ENCODE data around the gene MRPS22. TPM values are rescaled to one million over a fixed set of nuclear protein-coding genes. Genes with fewer than 3 reads are reported as not detected.

Gene MRPS22
- total RNA-seq, 1 donor from 2014 or later: 40.4 TPM

DNA sequence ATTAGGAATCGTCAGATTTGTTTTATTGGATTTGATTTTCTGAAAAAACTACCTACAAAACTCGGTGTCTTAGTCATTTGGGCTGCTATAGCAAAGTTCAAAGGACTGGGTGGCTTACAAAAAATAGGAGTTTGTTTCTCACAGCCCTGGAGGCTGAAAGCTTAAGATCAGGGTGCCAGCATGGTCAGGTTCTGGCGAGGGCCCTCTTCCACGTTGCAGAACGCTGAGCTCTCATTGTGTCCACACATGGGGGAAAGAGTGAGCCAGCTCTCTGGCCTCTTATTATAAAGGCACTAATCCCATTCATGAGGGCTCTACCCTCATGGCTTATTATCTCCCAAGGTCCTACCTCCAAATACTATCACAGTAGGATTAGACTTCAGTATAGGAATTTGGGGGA, 40.6 kb upstream of the MRPS22 start:
- H3K4me2 ChIP-seq (ENCODE audit: low read length): peak overlapping the region; percentile 83
- FAIRE-seq (no peak), DNase-seq (ENCODE audit: low read depth) (no peak)
- H3K36me3 ChIP-seq (ENCODE audit: insufficient read depth, low read length): no peaks in the 10 kb centered on the region
- no peaks in the 10 kb centered on the region for H3K79me2 ChIP-seq (ENCODE audit: insufficient read depth, low read length)
- Mint-ChIP-seq H3K9me3 (ENCODE audit: unreplicated experiment) (peaks cover 3% of the 10 kb centered on the region), H3K36me3 (ENCODE audit: low read depth, unreplicated experiment) (no peaks in the 10 kb centered on the region), H3K4me1 (ENCODE audit: low read depth, unreplicated experiment) (peaks cover 47% of the 10 kb centered on the region), H3K4me3 (ENCODE audit: unreplicated experiment) (no peak overlapping the region), H3K27ac (ENCODE audit: unreplicated experiment) (peak overlapping the region; percentile 98), H3K27me3 (ENCODE audit: low read depth, unreplicated experiment) (no peaks in the 10 kb centered on the region)
- H3K27ac ChIP-seq (ENCODE audit: low read depth, low read length): peak overlapping the region; percentile 80
- H3K4me1 ChIP-seq (ENCODE audit: insufficient read depth, low read length): peaks cover 41% of the 10 kb centered on the region
- H3K9ac ChIP-seq (ENCODE audit: low read length): peak overlapping the region; percentile 68
- TF ChIP-seq EZH2 (IDR thresholded peaks at IDR 0.05; ENCODE audit: insufficient read depth, low read length): no peak
- TF ChIP-seq, protein P1, sequence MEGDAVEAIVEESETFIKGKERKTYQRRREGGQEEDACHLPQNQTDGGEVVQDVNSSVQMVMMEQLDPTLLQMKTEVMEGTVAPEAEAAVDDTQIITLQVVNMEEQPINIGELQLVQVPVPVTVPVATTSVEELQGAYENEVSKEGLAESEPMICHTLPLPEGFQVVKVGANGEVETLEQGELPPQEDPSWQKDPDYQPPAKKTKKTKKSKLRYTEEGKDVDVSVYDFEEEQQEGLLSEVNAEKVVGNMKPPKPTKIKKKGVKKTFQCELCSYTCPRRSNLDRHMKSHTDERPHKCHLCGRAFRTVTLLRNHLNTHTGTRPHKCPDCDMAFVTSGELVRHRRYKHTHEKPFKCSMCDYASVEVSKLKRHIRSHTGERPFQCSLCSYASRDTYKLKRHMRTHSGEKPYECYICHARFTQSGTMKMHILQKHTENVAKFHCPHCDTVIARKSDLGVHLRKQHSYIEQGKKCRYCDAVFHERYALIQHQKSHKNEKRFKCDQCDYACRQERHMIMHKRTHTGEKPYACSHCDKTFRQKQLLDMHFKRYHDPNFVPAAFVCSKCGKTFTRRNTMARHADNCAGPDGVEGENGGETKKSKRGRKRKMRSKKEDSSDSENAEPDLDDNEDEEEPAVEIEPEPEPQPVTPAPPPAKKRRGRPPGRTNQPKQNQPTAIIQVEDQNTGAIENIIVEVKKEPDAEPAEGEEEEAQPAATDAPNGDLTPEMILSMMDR (IDR thresholded peaks at IDR 0.05; ENCODE audit: insufficient read depth, low read depth, low read length): no peak
- H3K4me3 ChIP-seq (ENCODE audit: insufficient read depth, low read depth, low read length): no peak overlapping the region
- H3K27me3 ChIP-seq (ENCODE audit: insufficient read depth, low read length): no peaks in the 10 kb centered on the region
- H2AFZ ChIP-seq (ENCODE audit: low read depth, low read length): no peak overlapping the region
- no peaks in the 10 kb centered on the region for H4K20me1 ChIP-seq (ENCODE audit: insufficient read depth, low read length)
- no peaks in the 10 kb centered on the region for H3K9me3 ChIP-seq (ENCODE audit: insufficient read depth, low read depth, low read length)

DNA sequence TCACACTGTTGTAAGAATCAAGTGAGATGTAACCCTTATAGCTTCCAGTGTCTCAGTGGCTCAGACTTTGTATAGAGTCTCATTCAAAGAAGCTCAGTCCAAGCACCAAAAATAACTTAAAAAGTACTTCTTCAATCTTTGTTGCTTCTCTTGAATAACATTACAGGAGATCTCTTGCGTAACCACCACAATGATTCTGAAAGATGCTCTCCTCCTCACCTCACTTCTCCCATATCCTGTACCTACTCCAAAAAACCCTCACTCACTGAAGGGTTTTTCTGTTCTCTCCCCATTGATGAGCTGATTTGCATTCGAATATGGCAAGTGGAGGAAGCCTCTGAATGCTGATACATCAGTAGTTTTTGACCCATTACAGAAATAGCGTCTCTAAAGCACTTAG, 39.4 kb upstream of the MRPS22 start:
- H3K9me3 ChIP-seq (ENCODE audit: insufficient read depth, low read depth, low read length): no peaks in the 10 kb centered on the region
- H3K27ac ChIP-seq (ENCODE audit: low read depth, low read length): no peak overlapping the region
- Mint-ChIP-seq H3K9me3 (ENCODE audit: unreplicated experiment) (peaks cover 3% of the 10 kb centered on the region), H3K36me3 (ENCODE audit: low read depth, unreplicated experiment) (no peaks in the 10 kb centered on the region), H3K4me3 (ENCODE audit: unreplicated experiment) (no peak overlapping the region), H3K27ac (ENCODE audit: unreplicated experiment) (no peak overlapping the region), H3K27me3 (ENCODE audit: low read depth, unreplicated experiment) (no peaks in the 10 kb centered on the region), H3K4me1 (ENCODE audit: low read depth, unreplicated experiment) (peaks cover 50% of the 10 kb centered on the region)
- no peaks in the 10 kb centered on the region for H4K20me1 ChIP-seq (ENCODE audit: insufficient read depth, low read length)
- no peaks in the 10 kb centered on the region for H3K79me2 ChIP-seq (ENCODE audit: insufficient read depth, low read length)
- no peaks in the 10 kb centered on the region for H3K27me3 ChIP-seq (ENCODE audit: insufficient read depth, low read length)
- FAIRE-seq: no peak
- no peak overlapping the region for H3K4me2 ChIP-seq (ENCODE audit: low read length)
- no peak overlapping the region for H3K4me3 ChIP-seq (ENCODE audit: insufficient read depth, low read depth, low read length)
- H2AFZ ChIP-seq (ENCODE audit: low read depth, low read length): no peak overlapping the region
- H3K4me1 ChIP-seq (ENCODE audit: insufficient read depth, low read length): peaks cover 44% of the 10 kb centered on the region
- no peak for TF ChIP-seq EZH2 (IDR thresholded peaks at IDR 0.05; ENCODE audit: insufficient read depth, low read length)
- TF ChIP-seq, protein P1 (IDR thresholded peaks at IDR 0.05; ENCODE audit: insufficient read depth, low read depth, low read length): no peak
- H3K36me3 ChIP-seq (ENCODE audit: insufficient read depth, low read length): no peaks in the 10 kb centered on the region
- H3K9ac ChIP-seq (ENCODE audit: low read length): no peak overlapping the region
- DNase-seq (ENCODE audit: low read depth): no peak

DNA sequence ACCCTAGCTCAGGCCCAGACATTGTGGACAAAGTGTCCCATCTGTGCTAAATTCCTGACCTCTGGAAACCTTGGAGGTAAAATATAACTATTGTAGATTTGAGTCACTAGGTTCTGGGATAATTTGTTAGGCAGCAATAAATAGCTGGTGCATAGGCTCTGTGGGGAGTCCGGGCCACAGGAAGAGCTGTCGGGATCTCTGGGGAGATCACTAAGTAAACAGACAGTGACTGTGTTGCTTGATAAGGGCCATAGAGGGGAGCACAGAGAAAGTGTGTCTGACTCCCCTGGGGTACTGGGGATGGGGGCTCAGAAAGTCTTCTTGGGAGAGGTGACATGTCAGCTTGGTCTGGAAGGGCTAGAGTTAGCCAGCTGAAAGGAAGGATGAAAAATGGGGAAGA, 37.7 kb upstream of the MRPS22 start:
- no peak overlapping the region for H3K4me2 ChIP-seq (ENCODE audit: low read length)
- H4K20me1 ChIP-seq (ENCODE audit: insufficient read depth, low read length): no peaks in the 10 kb centered on the region
- no peaks in the 10 kb centered on the region for H3K9me3 ChIP-seq (ENCODE audit: insufficient read depth, low read depth, low read length)
- H3K27me3 Mint-ChIP-seq (ENCODE audit: low read depth, unreplicated experiment): no peaks in the 10 kb centered on the region
- no peak overlapping the region for H3K9ac ChIP-seq (ENCODE audit: low read length)
- H3K27me3 ChIP-seq (ENCODE audit: insufficient read depth, low read length): no peaks in the 10 kb centered on the region
- no peak overlapping the region for H3K27ac ChIP-seq (ENCODE audit: low read depth, low read length)
- peaks cover 50% of the 10 kb centered on the region for H3K4me1 ChIP-seq (ENCODE audit: insufficient read depth, low read length)
- H3K4me1 Mint-ChIP-seq (ENCODE audit: low read depth, unreplicated experiment): peaks cover 56% of the 10 kb centered on the region
- no peaks in the 10 kb centered on the region for H3K79me2 ChIP-seq (ENCODE audit: insufficient read depth, low read length)
- no peak for FAIRE-seq
- H3K4me3 ChIP-seq (ENCODE audit: insufficient read depth, low read depth, low read length): no peak overlapping the region
- no peak for DNase-seq (ENCODE audit: low read depth)
- H2AFZ ChIP-seq (ENCODE audit: low read depth, low read length): no peak overlapping the region
- no peaks in the 10 kb centered on the region for H3K36me3 ChIP-seq (ENCODE audit: insufficient read depth, low read length)
- peak overlapping the region; percentile 54 for H3K27ac Mint-ChIP-seq (ENCODE audit: unreplicated experiment)
- TF ChIP-seq, protein P1 (IDR thresholded peaks at IDR 0.05; ENCODE audit: insufficient read depth, low read depth, low read length): no peak
- TF ChIP-seq EZH2 (IDR thresholded peaks at IDR 0.05; ENCODE audit: insufficient read depth, low read length): no peak
- H3K4me3 Mint-ChIP-seq (ENCODE audit: unreplicated experiment): no peak overlapping the region
- H3K36me3 Mint-ChIP-seq (ENCODE audit: low read depth, unreplicated experiment): no peaks in the 10 kb centered on the region
- peaks cover 3% of the 10 kb centered on the region for H3K9me3 Mint-ChIP-seq (ENCODE audit: unreplicated experiment)

All from astrocyte (in vitro differentiated cells and primary cell).